Measurements from ENCODE around the gene POLR2H.
A peak's percentile ranks its signal among the peaks of the same experiment; 100 is the strongest.

Gene POLR2H

DNA sequence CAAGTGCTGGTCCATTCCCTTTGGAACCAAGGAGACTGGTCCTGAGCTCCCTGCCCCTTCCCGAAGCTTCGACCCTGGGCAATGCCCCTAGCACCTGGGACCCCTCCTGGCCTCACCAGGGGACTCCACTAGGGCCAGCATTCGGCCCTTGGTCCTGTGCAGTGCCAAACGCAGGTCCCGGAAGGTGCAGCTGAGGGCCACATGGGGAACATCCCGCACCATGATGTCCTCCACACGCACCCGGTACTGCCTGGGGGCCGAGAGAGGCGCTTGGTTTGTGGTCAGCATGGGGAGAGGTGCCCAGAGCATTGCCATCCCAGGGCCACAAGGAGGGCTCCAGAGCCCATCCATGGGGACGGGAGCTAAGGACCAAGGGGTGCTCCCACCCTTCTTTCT lies 8.0 kb upstream of the POLR2H start:
- DNase-seq = no peak

- peak; percentile 58 for DNase-seq
These were observed 7.3 kb upstream of the POLR2H start for GRCh38 chr3:184354121-184354728.

GRCh38 chr3:184354754-184355153 lies 6.8 kb upstream of the POLR2H start:
- no peak for DNase-seq

- no peak for DNase-seq
These were observed 6.1 kb upstream of the POLR2H start for GRCh38 chr3:184355261-184356040.

- DNase-seq = no peak
These were observed 4.0 kb upstream of the POLR2H start for GRCh38 chr3:184357248-184358123.

GRCh38 chr3:184358124-184358767 lies 3.3 kb upstream of the POLR2H start:
- no peak for DNase-seq

DNA sequence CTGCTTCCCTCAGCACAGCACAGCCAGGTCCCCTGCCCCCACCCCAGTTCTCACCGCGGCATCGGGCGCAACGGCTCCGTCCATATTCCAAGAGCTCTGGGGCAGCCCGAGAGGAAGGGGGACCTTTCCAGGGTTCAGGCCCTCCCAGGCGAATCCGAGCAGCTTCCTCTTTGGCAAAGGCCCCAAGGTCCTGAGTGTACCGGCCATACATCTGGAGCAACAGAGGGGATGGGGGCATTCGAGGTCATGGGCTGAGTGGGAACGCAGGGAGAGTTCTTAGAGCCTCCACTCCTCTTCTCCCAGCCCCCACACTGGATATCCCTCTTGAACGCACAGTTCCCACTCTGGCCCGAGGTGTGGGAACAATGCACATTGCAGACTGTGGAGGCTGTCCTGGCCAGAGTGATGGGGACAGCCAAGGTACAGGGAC lies 2.6 kb upstream of the POLR2H start:
- DNase-seq = no peak

DNA sequence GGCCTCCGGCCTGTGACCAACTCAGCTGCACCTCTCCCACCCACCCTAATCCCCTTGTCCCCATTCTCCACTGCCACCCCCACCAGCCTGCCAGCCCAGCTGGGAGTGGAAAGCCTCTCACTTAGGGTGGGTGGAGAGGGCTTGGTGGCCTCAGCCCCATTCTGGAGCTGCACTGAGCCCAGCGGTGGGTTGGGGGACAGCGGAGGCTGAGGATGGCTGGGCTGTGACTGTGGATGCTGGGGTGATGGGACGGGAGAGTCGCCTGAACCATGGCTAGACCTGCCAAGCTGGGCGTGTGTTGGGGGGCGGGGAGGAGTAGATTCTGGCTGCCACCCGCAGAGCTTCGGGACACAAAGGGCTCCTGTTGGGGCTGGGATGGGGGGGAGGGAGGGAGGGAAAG lies 1.9 kb upstream of the POLR2H start:
- DNase-seq = no peak

DNA sequence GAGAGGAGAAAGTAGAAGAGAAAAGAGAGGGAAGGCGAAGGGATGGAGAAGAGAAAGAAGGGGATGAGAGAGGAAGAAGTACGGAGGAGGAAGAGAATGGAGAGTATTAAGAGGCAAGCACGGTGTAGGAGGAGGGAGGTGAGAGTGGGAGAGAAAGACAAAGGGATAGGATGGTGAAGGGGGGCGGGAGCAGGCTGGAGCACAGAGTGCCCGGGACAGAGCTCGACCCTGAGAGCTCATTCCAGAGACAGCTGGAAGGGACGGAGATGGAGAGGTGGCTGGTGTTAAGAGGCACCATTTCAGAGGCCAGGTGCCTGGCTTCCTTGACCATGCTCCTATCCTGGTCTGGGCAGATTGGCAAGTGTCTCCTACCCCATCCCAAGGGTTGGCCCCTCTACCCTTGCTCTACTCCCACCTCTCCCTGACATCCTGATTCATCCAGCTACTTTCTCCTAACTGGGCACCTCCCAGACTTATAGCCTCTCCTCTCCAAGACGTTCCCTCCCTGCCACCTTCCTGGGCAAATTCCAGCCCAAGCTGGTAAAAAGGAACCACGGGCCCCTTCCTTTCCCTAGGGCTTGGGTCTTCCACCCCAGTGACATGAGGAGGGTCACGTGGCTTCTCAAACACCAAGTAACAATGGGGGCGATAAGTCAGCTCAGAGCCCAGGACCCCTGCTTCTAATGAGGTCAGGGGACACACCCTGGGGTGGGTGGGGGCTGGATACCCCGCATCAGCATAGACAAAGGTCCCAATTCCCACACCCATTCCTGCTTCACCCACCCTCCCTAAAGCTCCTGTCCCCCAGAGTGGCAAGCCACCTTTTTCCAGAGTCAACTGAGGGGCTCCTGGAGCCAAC lies 1.2 kb upstream of the POLR2H start:
- DNase-seq = no peak

- no peak for DNase-seq
These were observed 480 bp upstream of the POLR2H start for GRCh38 chr3:184360929-184361531.

GRCh38 chr3:184361932-184362667 lies 590 bp downstream of the POLR2H start:
- DNase-seq = peak; percentile 69

GRCh38 chr3:184362668-184363546 lies 1.4 kb downstream of the POLR2H start:
- peak; percentile 97 for DNase-seq

DNA sequence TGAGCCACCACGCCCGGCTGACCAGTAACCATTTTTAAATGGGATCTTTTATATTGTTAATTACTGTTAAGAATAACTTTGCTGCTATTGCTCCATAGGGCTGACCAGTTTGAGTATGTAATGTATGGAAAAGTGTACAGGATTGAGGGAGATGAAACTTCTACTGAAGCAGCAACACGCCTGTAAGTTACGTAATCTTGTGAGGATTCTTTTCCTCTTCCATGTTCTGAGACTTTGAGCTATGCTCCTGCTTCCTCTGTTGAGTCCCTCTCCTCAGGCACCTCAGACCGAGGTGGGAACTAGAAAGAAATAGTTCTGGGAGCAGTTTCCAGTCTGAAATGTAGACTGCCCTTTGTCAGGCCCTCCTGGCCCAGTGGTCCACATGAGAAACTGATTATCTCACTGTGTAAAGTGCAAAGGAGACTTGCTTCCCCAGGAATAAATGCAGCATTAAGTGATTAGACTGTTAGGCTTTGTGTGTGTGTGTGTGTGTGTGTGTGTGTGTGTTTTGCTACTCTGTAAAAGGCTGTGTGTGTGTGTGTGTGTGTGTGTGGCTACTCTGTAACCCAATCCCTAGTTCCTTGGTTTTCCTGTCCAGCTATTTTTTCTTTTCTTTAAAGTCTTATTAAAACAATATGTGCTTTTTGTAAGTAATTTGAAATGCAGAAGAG lies 5.2 kb downstream of the POLR2H start:
- DNase-seq = no peak

DNA sequence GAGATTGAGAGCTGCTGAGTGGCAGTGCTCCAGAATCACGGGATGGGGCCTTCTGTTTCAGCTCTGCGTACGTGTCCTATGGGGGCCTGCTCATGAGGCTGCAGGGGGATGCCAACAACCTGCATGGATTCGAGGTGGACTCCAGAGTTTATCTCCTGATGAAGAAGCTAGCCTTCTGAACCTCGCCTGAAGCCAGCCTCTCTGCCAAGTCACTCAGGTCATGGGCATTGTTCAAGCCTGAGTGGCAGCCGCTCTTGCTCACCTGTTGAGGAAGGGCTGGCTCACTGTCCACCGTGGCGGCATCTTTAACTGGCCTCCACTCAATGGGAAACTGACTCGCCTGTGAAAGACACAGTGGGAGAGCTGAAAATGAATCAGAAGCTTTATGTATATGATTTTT lies 6.6 kb downstream of the POLR2H start:
- no peak for DNase-seq

- DNase-seq = no peak
These were observed 7.2 kb downstream of the POLR2H start for GRCh38 chr3:184368586-184369183.

DNA sequence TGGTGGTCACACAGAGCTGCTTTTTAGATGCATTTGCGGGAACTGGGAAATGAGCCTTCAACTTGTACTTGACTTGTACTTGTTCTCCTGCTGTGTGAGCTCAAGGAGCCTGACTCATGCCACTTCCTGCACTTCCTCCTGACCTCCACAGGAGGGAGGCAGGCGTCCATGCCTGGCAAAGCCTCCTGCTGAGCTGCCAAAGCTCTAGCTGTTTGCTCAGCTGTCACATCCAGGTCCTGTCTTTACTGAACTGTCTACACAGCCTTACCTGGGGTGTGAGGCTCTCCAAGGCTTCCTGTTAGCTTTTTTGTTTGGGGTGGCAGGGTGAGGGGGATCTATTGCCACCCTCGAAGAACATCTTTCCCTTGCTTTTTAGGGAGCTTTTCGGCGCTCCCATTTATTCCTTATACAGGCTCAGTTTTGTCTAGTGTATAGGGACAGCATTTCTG lies 10.1 kb downstream of the POLR2H start:
- DNase-seq = peak; percentile 67

- no peak for DNase-seq
These were observed 10.8 kb downstream of the POLR2H start for GRCh38 chr3:184372296-184372821.

GRCh38 chr3:184372911-184373310 lies 11.4 kb downstream of the POLR2H start:
- no peak for DNase-seq

DNA sequence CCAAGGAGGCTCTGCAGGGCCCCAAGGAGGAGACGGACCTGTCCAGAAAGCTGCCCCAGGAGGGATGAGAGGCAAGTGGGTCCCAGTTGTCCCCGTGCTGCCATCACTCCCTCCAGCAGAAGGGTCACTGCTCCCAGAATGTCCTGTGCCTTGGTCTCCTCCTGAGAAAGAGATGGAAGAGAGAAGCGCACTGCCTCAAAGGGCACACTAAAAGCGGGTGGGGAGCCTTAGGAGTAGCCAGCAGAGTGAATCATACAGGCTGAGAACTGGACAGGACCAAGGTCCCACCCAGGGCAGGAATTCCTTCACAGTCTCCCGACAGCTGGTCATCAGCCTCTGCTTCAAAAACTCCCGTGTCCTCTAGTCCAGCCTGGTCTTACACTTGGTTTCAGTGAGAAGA lies 11.9 kb downstream of the POLR2H start:
- DNase-seq = no peak

All from OCI-M1 (cell line).